Nephron (organoid): ENCODE results near the gene DPYSL4.
A peak's percentile ranks its signal among the peaks of the same experiment; 100 is the strongest.
"Not testable (repeated sequence)": the region's sequence is repeated elsewhere in the genome, so short reads cannot be mapped to it uniquely, and the experiment has no call there.

Experiments used
- H3K27ac Mint-ChIP-seq, 3 experiments: 2 replicates each; pipeline ENCODE4 v1.8.0; 2020; ENCODE audit warnings: mixed read lengths in 3 of 3, mild to moderate bottlenecking in 2 of 3, moderate library complexity in 1 of 3
- H3K27me3 Mint-ChIP-seq: 2 replicates; pipeline ENCODE4 v1.8.0; 2021; ENCODE audit warnings: low read depth, mild to moderate bottlenecking, moderate library complexity, mixed read lengths
- H3K36me3 Mint-ChIP-seq: 2 replicates; pipeline ENCODE4 v1.8.0; 2020; ENCODE audit warnings: low read depth, mixed read lengths
- H3K4me1 Mint-ChIP-seq: 2 replicates; pipeline ENCODE4 v1.8.0; 2020; ENCODE audit warnings: mixed read lengths
- H3K4me3 Mint-ChIP-seq, 3 experiments: 2 replicates each; pipeline ENCODE4 v1.8.0; 2020; ENCODE audit warnings: mild to moderate bottlenecking in 3 of 3, mixed read lengths in 3 of 3, moderate library complexity in 2 of 3
- H3K9me3 Mint-ChIP-seq: 2 replicates; pipeline ENCODE4 v1.8.0; 2020; ENCODE audit warnings: mixed read lengths
- TF ChIP-seq, protein P1 (sequence below), 3 experiments: fragments of 200-600 bp; sonication (generic); IDR thresholded peaks; one replicate each; pipeline ENCODE4 v1.5.0; 2021; ENCODE audit warnings: antibody characterized with exemption in 3 of 3; ENCODE audit not compliant: unreplicated experiment in 3 of 3

DPYSL4 gene

DNA sequence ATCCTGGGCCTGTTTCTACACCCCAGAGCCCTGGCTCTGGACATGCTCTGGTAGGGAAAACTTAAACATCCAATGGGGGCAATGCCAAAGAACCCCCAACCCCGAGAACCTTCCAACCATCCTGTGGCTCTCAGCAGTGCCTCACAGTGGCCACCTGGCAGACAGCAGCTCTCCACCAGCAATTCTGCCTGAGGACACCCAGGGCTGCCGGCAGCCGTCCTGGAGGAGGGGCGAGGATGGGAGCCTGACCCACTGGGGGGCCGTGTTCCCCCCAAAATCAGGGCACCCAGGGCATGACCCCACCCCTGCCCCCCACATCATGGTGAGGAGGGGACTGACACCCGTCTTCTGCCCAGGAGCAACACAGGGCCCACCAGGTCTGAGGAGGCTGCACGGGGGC is 32.7 kb downstream of the DPYSL4 start:
- no peak overlapping the region for H3K27ac Mint-ChIP-seq
- TF ChIP-seq, protein P1, sequence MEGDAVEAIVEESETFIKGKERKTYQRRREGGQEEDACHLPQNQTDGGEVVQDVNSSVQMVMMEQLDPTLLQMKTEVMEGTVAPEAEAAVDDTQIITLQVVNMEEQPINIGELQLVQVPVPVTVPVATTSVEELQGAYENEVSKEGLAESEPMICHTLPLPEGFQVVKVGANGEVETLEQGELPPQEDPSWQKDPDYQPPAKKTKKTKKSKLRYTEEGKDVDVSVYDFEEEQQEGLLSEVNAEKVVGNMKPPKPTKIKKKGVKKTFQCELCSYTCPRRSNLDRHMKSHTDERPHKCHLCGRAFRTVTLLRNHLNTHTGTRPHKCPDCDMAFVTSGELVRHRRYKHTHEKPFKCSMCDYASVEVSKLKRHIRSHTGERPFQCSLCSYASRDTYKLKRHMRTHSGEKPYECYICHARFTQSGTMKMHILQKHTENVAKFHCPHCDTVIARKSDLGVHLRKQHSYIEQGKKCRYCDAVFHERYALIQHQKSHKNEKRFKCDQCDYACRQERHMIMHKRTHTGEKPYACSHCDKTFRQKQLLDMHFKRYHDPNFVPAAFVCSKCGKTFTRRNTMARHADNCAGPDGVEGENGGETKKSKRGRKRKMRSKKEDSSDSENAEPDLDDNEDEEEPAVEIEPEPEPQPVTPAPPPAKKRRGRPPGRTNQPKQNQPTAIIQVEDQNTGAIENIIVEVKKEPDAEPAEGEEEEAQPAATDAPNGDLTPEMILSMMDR (IDR thresholded peaks at IDR 0.05; ENCODE audit: unreplicated experiment in 3 of 3), result no peak
- H3K27me3 Mint-ChIP-seq, result peaks cover 3% of the 10 kb centered on the region
- no peaks in the 10 kb centered on the region for H3K4me1 Mint-ChIP-seq
- H3K36me3 Mint-ChIP-seq, result peaks cover 21% of the 10 kb centered on the region
- H3K4me3 Mint-ChIP-seq, result no peak overlapping the region
- H3K9me3 Mint-ChIP-seq, result peaks cover 20% of the 10 kb centered on the region

DNA sequence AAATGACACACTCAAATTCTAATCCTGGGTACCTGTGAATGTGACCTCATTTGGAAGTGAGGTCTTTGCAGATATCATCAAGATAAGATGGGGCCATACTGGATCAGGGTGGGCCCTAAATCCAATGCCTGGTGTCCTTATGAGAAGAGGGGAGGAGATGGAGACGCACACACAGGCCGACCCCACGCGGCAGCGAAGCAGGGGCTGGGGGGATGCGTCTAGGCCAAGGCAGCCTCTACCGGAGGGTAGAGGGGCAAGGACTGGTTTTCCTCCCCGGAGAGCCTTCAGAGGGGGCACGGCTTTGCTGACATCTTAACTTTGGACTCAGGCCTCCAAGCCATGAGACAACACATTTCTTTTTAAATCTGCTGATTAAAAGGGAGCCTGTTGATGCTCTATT is 33.3 kb downstream of the DPYSL4 start:
- H3K36me3 Mint-ChIP-seq, result peaks cover 18% of the 10 kb centered on the region
- peaks cover 3% of the 10 kb centered on the region for H3K27me3 Mint-ChIP-seq
- H3K4me3 Mint-ChIP-seq, result no peak overlapping the region
- peaks cover 14% of the 10 kb centered on the region for H3K9me3 Mint-ChIP-seq
- no peaks in the 10 kb centered on the region for H3K4me1 Mint-ChIP-seq
- no peak overlapping the region for H3K27ac Mint-ChIP-seq
- TF ChIP-seq, protein P1 (IDR thresholded peaks at IDR 0.05; ENCODE audit: unreplicated experiment in 3 of 3), result no peak

DNA sequence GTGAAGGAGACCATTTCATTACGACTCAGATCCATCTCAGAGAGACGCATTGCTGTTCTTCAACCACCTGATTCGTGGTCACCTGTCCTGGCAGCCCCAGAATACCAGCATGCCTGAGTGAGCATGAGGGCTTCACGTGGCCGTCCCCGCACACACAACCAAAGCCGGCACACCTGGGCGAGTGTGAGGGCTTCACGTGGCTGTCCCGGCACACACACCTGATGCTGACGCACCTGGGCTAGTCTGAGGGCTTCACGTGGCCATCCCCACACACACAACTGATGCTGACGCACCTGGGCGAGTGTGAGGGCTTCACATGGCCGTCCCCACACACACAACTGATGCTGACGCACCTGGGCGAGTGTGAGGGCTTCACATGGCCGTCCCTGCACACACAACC is 34.2 kb downstream of the DPYSL4 start:
- not testable (repeated sequence) for H3K9me3 Mint-ChIP-seq, H3K27ac Mint-ChIP-seq, H3K27me3 Mint-ChIP-seq, H3K4me1 Mint-ChIP-seq, H3K4me3 Mint-ChIP-seq
- peaks cover 11% of the 10 kb centered on the region for H3K36me3 Mint-ChIP-seq

DNA sequence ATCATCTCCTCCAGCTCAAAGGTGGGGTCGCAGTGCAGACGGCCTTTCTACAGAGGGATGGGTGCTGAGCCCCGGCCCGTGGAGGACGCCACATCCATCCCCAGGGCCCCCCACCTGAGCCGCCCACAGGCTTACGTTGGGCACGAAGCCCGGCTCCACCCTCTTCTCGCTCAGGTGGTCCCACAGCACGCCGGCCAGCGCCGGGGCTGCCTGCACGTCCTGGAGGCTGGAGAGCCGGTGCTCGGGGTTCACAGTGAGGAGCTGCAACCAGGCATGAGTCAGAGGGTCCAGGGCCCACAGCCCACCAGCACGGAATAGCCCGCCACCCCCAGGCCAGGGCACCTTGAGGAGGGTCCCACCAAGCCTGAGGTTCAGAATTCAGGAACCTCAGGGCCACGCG is 36.0 kb downstream of the DPYSL4 start:
- no peaks in the 10 kb centered on the region for H3K4me1 Mint-ChIP-seq
- peaks cover under 1% of the 10 kb centered on the region for H3K9me3 Mint-ChIP-seq
- H3K4me3 Mint-ChIP-seq, result no peak overlapping the region
- peaks cover 5% of the 10 kb centered on the region for H3K36me3 Mint-ChIP-seq
- H3K27me3 Mint-ChIP-seq, result peaks cover 3% of the 10 kb centered on the region
- TF ChIP-seq, protein P1 (IDR thresholded peaks at IDR 0.05; ENCODE audit: unreplicated experiment in 3 of 3), result no peak
- H3K27ac Mint-ChIP-seq, result no peak overlapping the region

DNA sequence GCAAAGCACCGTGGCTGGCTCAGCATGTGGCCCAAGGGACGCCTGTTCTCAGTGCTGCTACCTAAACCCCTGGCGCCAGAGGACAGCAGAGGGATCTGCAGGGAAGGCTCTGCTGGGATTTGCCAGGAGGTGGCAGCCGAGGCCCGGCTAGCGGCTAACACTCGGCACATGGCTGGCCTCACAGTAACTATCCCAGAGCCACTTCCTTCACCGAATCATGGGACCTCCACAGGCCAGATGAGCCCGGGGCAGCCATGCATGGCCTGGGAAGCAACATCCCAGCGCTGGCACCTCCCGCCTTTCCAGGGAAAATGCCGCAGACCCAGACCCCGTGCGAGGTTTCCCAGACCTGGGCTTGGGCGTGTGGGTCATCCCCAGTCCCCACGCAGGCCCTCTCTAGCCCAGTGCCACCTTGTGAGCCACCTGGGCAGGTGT is 36.4 kb downstream of the DPYSL4 start:
- H3K9me3 Mint-ChIP-seq, result no peaks in the 10 kb centered on the region
- H3K4me3 Mint-ChIP-seq, result no peak overlapping the region
- no peaks in the 10 kb centered on the region for H3K4me1 Mint-ChIP-seq
- peaks cover 4% of the 10 kb centered on the region for H3K36me3 Mint-ChIP-seq
- H3K27me3 Mint-ChIP-seq, result peaks cover 3% of the 10 kb centered on the region
- TF ChIP-seq, protein P1 (IDR thresholded peaks at IDR 0.05; ENCODE audit: unreplicated experiment in 3 of 3), result peak; percentile 96 to 99 (median 98)
- no peak overlapping the region for H3K27ac Mint-ChIP-seq

DNA sequence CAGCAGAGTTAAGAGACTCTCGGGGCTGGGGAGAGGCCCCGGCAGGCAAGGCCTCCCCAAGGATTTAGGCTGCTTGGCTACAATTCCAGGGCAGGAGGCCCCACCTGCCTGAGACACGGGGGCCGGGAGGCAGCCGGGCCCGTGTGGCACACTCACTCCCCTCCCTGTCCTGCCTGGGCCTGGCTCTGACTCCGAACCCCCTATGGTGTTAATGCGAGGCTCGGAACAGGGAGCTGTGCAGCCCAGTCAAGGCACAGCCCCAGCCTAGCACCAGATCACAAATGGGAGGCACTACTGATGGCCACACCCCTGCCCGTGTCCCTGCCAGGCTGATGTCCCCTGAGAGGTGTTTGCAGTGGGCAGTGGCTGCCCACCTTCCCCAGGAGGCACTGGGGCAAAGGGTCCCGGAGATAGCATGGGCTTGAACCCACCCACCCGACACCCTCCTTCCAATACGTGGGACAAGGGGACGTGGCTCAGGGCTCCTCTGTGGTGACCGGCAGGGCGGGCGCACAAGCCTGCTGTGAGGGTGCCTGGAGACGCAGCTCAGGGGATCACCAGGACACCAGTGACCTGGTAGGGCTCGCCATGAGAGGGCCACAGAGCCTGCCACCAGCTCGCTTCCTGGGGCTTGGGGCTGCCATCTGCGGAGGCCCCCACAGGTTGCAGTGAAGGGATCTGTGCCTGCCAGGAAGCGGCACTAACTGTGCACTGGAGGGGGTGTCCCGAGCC is 37.0 kb downstream of the DPYSL4 start:
- H3K9me3 Mint-ChIP-seq, result no peaks in the 10 kb centered on the region
- no peak overlapping the region for H3K4me3 Mint-ChIP-seq
- no peak overlapping the region for H3K27ac Mint-ChIP-seq
- TF ChIP-seq, protein P1 (IDR thresholded peaks at IDR 0.05; ENCODE audit: unreplicated experiment in 3 of 3), result no peak
- H3K36me3 Mint-ChIP-seq, result peaks cover 2% of the 10 kb centered on the region
- H3K4me1 Mint-ChIP-seq, result no peaks in the 10 kb centered on the region
- H3K27me3 Mint-ChIP-seq, result peaks cover 3% of the 10 kb centered on the region
